Ovary (tissue), 9 donors: ENCODE data around the gene RNF113B. TPM values are rescaled to one million over a fixed set of nuclear protein-coding genes. Genes with fewer than 3 reads are reported as not detected.

ENCODE experiments used
- DNase-seq, 5 donors: peaks; one replicate each; pipeline ENCODE4 v3.0.0-alpha.2; 2019 to 2020
- H3K27ac ChIP-seq, 2 donors: fragments of 200-600 bp; one replicate each; pipeline versions ENCODE4 v1.5.1 to v1.8.0; 2019 to 2022
- H3K27me3 ChIP-seq: fragments of 200-600 bp; one replicate; pipeline ENCODE4 v1.8.0; 2022
- H3K36me3 ChIP-seq: fragments of 200-600 bp; sonication (generic); one replicate; pipeline ENCODE4 v1.5.1; 2019
- H3K4me1 ChIP-seq: one replicate; pipeline ENCODE4 v1.8.1; 2013; ENCODE audit warnings: mild to moderate bottlenecking, moderate library complexity; ENCODE audit not compliant: insufficient read depth
- H3K4me3 ChIP-seq: fragments of 200-600 bp; sonication (generic); one replicate; pipeline ENCODE4 v1.5.1; 2017
- H3K9me3 ChIP-seq, 2 donors: fragments of 200-600 bp in 1 of 2; sonication (generic) in 1 of 2; one replicate each; pipeline versions ENCODE4 v1.5.1 to v1.8.1; 2013 to 2019; ENCODE audit warnings: mild to moderate bottlenecking in 1 of 2, moderate library complexity in 1 of 2
- EP300 ChIP-seq: sonication (generic); formaldehyde crosslinking; IDR thresholded peaks from one replicate; pipeline ENCODE4 v1.6.1; 2017; ENCODE audit warnings: antibody characterized with exemption
- POLR2A ChIP-seq: fragments of 450-650 bp; IDR thresholded peaks from one replicate; pipeline ENCODE4 v1.6.1; 2017; ENCODE audit warnings: antibody characterized with exemption, mild to moderate bottlenecking, moderate library complexity
- WGBS, 3 donors: extraction: QIAGEN DNeasy Blood & Tissue Kit in 1 of 3; methylation state at CpG; one replicate each; pipeline versions ENCODE4 v1.1.5 to v1.1.7; 2013 to 2017; 5-methylcytosine and 5-hydroxymethylcytosine counted together
- intact Hi-C, 4 donors: fragments of 100-400 bp; cut with DNase I; formaldehyde crosslinking; loops; one replicate each; pipeline versions ENCODE4 v1.11.0 to v1.15.1; 2022 to 2023
- polyA plus RNA-seq, 2 donors: library from polyadenylated mRNA; stranded (reverse); fragments of 200-250 nt in 1 of 2; fragments of 350-450 nt in 1 of 2; fragmentation: Illumina TruSeq in 1 of 2; extraction: RNeasy Lipid Tissue Mini Kit (QIAGEN cat#74804) in 1 of 2; gene quantifications; one replicate each; pipeline ENCODE4 v1.2.3, GENCODE V29; 2013 to 2014
- total RNA-seq, 7 donors: library from RNA; depleted of rRNA in 2 of 7; stranded (reverse); fragments of >200 nt in 2 of 7; fragmentation: NEBNext Ultra II Directional in 3 of 7; extraction: Animal tissue kit (Norgen Biotek cat#: 25700) in 3 of 7; gene quantifications; one replicate each; pipeline versions ENCODE4 v1.1.0 to v1.2.4, GENCODE V29; 2016 to 2023
- TF ChIP-seq, protein P1 (sequence below), 3 donors: fragments of 450-650 bp in 2 of 3; fragments of 200-600 bp in 1 of 3; IDR thresholded peaks; one replicate each; pipeline versions ENCODE4 v1.5.1 to v1.8.0; 2016 to 2022; ENCODE audit warnings: antibody characterized with exemption in 3 of 3, mild to moderate bottlenecking in 1 of 3
- donor health status: DM: no; HTN: no; CAD: no; lungs with moderate emphysema.
- donor health status: DM: no; HTN: no; CAD: no.
- donor health status: Bipolar disorder and iron deficiency.
- donor health status: DM: yes; HTN: yes; CAD: no.
- donor health status: DM: no; HTN: no; CAD: no.
- donor health status: DM: yes; HTN: yes; CAD: no.

The RNF113B gene
- total and polyA plus RNA-seq, 9 donors: 0.05 TPM; not detected in 8

DNA sequence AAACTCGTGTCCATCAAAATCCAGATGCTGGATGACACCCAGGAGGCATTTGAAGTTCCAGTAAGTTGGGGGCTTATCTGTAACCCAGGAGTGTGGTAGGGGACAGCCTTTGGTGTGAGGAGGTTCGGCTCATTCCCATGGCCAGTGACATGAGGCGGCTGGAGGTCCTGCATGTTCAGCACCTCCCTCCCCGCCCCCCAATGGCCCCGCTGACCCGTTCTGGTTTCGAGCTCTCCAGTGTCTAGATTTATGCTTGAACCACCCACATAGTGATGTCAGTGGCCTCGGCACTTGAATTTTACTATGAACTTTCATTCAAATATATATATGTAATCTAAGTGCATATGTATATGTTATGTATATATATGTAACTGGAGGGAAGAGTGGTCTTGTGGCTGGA lies 36.3 kb upstream of the RNF113B start:
- intact Hi-C loops: no loop called here
- peaks cover 4% of the 10 kb centered on the region for H3K4me1 ChIP-seq
- TF ChIP-seq, protein P1, sequence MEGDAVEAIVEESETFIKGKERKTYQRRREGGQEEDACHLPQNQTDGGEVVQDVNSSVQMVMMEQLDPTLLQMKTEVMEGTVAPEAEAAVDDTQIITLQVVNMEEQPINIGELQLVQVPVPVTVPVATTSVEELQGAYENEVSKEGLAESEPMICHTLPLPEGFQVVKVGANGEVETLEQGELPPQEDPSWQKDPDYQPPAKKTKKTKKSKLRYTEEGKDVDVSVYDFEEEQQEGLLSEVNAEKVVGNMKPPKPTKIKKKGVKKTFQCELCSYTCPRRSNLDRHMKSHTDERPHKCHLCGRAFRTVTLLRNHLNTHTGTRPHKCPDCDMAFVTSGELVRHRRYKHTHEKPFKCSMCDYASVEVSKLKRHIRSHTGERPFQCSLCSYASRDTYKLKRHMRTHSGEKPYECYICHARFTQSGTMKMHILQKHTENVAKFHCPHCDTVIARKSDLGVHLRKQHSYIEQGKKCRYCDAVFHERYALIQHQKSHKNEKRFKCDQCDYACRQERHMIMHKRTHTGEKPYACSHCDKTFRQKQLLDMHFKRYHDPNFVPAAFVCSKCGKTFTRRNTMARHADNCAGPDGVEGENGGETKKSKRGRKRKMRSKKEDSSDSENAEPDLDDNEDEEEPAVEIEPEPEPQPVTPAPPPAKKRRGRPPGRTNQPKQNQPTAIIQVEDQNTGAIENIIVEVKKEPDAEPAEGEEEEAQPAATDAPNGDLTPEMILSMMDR (IDR thresholded peaks at IDR 0.05): no peak
- TF ChIP-seq POLR2A (no peak), EP300 (no peak)
- no peak overlapping the region for H3K27ac ChIP-seq
- no peak for DNase-seq
- no peaks in the 10 kb centered on the region for H3K9me3 ChIP-seq
- no peaks in the 10 kb centered on the region for H3K36me3 ChIP-seq
- 63 to 75% (median 68%) methylated on average over 8 of the region's 8 CpGs for WGBS, 3 donors
- H3K27me3 ChIP-seq: no peaks in the 10 kb centered on the region
- no peak overlapping the region for H3K4me3 ChIP-seq

DNA sequence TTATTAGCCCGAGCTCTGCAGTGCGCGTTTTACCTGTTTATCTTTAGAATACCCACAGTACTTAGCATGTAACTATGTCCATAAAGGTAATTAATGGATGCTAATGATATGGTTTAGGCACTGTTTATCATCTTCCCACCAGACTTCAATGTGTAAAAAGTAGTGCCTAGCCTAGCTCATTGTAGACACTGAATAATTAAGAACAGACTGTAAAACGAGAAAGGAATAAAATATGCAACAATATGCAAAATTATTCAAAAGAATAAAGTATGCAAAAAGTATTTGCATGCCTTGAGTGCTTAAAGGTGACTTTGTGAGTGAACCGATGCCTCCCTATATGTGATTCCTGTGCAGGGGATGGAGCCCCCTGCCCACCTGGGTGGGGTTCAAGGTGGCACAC lies 35.7 kb upstream of the RNF113B start:
- Histone ChIP-seq H3K27me3 (no peaks in the 10 kb centered on the region), H3K9me3 (no peaks in the 10 kb centered on the region), H3K27ac (no peak overlapping the region), H3K36me3 (no peaks in the 10 kb centered on the region), H3K4me1 (peaks cover 4% of the 10 kb centered on the region), H3K4me3 (no peak overlapping the region)
- TF ChIP-seq, protein P1 (IDR thresholded peaks at IDR 0.05): no peak
- no peak for TF ChIP-seq EP300
- no peak for TF ChIP-seq POLR2A
- DNase-seq: no peak
- intact Hi-C loops: no loop called here
- 92 to 93% (median 93%) methylated on average over 5 of the region's 5 CpGs for WGBS, 3 donors

DNA sequence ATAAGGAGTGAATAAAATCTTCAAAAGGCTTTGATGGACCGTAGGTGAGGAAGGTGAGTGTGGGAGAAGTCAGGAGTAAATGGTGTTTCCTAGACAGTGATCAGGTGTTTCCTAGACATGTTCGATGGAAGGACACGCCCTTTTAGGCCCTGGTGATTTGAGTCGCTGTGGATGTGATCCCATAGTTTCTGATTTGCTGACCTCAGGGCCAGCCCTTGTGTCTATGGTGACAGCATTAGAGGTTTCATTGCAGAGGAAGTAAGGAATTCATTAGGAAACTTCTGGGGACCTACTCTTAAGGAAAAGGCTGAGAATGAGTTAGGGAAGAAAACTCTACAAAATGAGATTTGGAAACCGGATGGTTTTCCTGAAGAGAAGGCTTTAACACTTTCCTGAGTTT lies 31.5 kb upstream of the RNF113B start:
- no peak overlapping the region for H3K27ac ChIP-seq
- 83 to 93% (median 92%) methylated on average over 5 of the region's 5 CpGs for WGBS, 3 donors

DNA sequence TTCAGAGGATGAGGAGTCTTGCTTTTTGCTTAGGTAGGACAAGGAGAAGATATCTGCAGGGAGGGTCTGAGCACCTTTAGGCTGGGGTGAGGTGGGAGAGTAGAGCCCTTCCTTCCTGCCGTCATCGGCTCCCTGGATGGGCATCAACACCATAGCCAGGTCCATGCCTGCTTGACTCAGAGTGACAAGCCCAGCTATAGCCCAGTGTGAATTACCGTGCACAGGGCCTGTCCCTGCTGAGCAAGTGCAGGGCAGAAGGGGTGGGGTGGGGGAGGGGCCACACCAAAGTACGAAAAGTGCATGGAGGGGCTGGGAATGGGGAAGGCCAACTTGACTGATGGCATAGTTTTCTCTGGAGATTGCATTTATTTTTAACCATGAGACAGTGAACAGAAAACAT lies 30.3 kb upstream of the RNF113B start:
- intact Hi-C loops: no loop called here
- TF ChIP-seq EP300: no peak
- TF ChIP-seq POLR2A: no peak
- TF ChIP-seq, protein P1 (IDR thresholded peaks at IDR 0.05): no peak
- H3K27ac ChIP-seq: no peak overlapping the region
- DNase-seq: no peak
- 46 to 78% (median 69%) methylated on average over 4 of the region's 4 CpGs for WGBS, 3 donors
- H3K27me3 ChIP-seq: no peaks in the 10 kb centered on the region
- H3K9me3 ChIP-seq: no peaks in the 10 kb centered on the region
- no peaks in the 10 kb centered on the region for H3K4me1 ChIP-seq
- H3K36me3 ChIP-seq: no peaks in the 10 kb centered on the region
- no peak overlapping the region for H3K4me3 ChIP-seq

More for the DNA sequence above, 31.5 kb upstream of the RNF113B start:
- Histone ChIP-seq H3K4me3 (no peak overlapping the region), H3K4me1 (no peaks in the 10 kb centered on the region), H3K27me3 (no peaks in the 10 kb centered on the region), H3K36me3 (no peaks in the 10 kb centered on the region), H3K9me3 (no peaks in the 10 kb centered on the region)
- no peak for TF ChIP-seq POLR2A
- TF ChIP-seq EP300: no peak
- TF ChIP-seq, protein P1 (IDR thresholded peaks at IDR 0.05): no peak
- no peak for DNase-seq
- intact Hi-C loops: no loop called here

DNA sequence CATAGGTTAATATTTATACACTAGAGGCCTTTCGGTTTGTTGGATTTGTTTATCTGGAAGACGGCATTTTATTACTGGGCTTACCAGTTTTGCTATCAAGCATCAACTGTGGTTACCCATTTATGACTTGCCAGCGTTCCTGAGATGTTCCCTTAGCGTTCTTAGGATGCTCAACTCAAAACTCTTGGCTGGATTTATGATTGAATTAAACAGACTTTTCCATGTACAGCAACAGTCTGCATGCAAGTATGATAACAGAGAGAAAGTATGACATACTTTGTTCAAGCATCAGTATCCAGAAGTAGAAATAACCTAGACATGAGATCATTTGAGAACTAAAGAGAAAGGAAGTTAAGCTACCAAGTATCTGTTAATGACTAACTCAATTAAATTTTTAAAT lies 29.9 kb upstream of the RNF113B start:
- Histone ChIP-seq H3K4me1 (no peaks in the 10 kb centered on the region), H3K9me3 (no peaks in the 10 kb centered on the region), H3K27me3 (no peaks in the 10 kb centered on the region), H3K27ac (no peak overlapping the region), H3K4me3 (no peak overlapping the region), H3K36me3 (no peaks in the 10 kb centered on the region)
- TF ChIP-seq POLR2A (no peak), EP300 (no peak)
- TF ChIP-seq, protein P1 (IDR thresholded peaks at IDR 0.05): no peak
- no peak for DNase-seq
- intact Hi-C loops: no loop called here
- WGBS, 3 donors: 15 to 33% (median 31%) methylated on average over 4 of the region's 4 CpGs
